HepG2 (cell line): ENCODE data around the gene ARFGAP1. TPM values are rescaled to one million over a fixed set of nuclear protein-coding genes. Genes with fewer than 3 reads are reported as not detected.
A peak's percentile ranks its signal among the peaks of the same experiment; 100 is the strongest.

Source experiments
- ATF6 ChIP-seq: sonication (generic); formaldehyde crosslinking; conservative IDR thresholded peaks from 2 replicates; pipeline ENCODE4 v1.4.0; 2020; ENCODE audit warnings: missing genetic modification reagents
- BRD4 ChIP-seq: sonication (generic); formaldehyde crosslinking; IDR thresholded peaks from 2 replicates; pipeline ENCODE4 v1.4.0; 2020; ENCODE audit warnings: missing genetic modification reagents
- HCFC1 ChIP-seq: fragments of 150-350 bp; IDR thresholded peaks from 2 replicates; pipeline ENCODE4 v1.6.1; 2014; ENCODE audit warnings: low read depth, low read length
- HDAC1 ChIP-seq: sonication (generic); formaldehyde crosslinking; IDR thresholded peaks from 2 replicates; pipeline ENCODE4 v1.5.1; 2020; ENCODE audit warnings: mild to moderate bottlenecking, missing genetic modification reagents
- JARID2 ChIP-seq: sonication (generic); formaldehyde crosslinking; IDR thresholded peaks from 2 replicates; pipeline ENCODE4 v1.8.1; 2023; ENCODE audit warnings: missing genetic modification reagents, inconsistent platforms; ENCODE audit not compliant: insufficient replicate concordance
- MEIS2 ChIP-seq: sonication (generic); formaldehyde crosslinking; IDR thresholded peaks from 2 replicates; pipeline ENCODE4 v1.9.0; 2021; ENCODE audit warnings: mild to moderate bottlenecking, missing genetic modification reagents
- MIER2 ChIP-seq: IDR thresholded peaks from 2 replicates; pipeline ENCODE4 v1.6.1; 2016; ENCODE audit warnings: missing biosample characterization, missing genetic modification reagents
- NFE2 ChIP-seq: sonication (generic); formaldehyde crosslinking; IDR thresholded peaks from 2 replicates; pipeline ENCODE4 v1.4.0; 2020; ENCODE audit warnings: missing genetic modification reagents
- PHF21A ChIP-seq: sonication (generic); formaldehyde crosslinking; IDR thresholded peaks from 2 replicates; pipeline ENCODE4 v1.5.0; 2020; ENCODE audit warnings: mild to moderate bottlenecking, missing genetic modification reagents
- RBAK ChIP-seq: sonication (generic); formaldehyde crosslinking; IDR thresholded peaks from 2 replicates; pipeline ENCODE4 v1.5.1; 2020; ENCODE audit warnings: mild to moderate bottlenecking, missing genetic modification reagents
- SMAD1 ChIP-seq: sonication (generic); formaldehyde crosslinking; IDR thresholded peaks from 2 replicates; pipeline ENCODE4 v1.4.0; 2020; ENCODE audit warnings: missing genetic modification reagents, low read depth, mild to moderate bottlenecking, borderline replicate concordance
- TFDP2 ChIP-seq: sonication (generic); formaldehyde crosslinking; IDR thresholded peaks from 2 replicates; pipeline ENCODE4 v1.4.0; 2020; ENCODE audit warnings: missing genetic modification reagents
- YY1 ChIP-seq: IDR thresholded peaks from 2 replicates; pipeline ENCODE4 v1.6.1; 2011; ENCODE audit warnings: low read length, low read depth, moderate library complexity, mild to moderate bottlenecking; ENCODE audit not compliant: insufficient read depth, insufficient replicate concordance
- ZHX1 ChIP-seq: sonication (generic); formaldehyde crosslinking; IDR thresholded peaks from 2 replicates; pipeline ENCODE4 v1.8.1; 2022; ENCODE audit warnings: low read depth, mild to moderate bottlenecking, missing genetic modification reagents
- ZNF124 ChIP-seq: sonication (generic); formaldehyde crosslinking; IDR thresholded peaks from 2 replicates; pipeline ENCODE4 v1.4.0; 2020; ENCODE audit warnings: missing genetic modification reagents
- ZNF557 ChIP-seq: sonication (generic); formaldehyde crosslinking; IDR thresholded peaks from 2 replicates; pipeline ENCODE4 v1.4.0; 2020; ENCODE audit warnings: missing genetic modification reagents
- ZNF580 ChIP-seq: IDR thresholded peaks from 2 replicates; pipeline ENCODE4 v1.6.1; 2016; ENCODE audit warnings: low read depth, borderline replicate concordance
- ZNF687 ChIP-seq: sonication (generic); formaldehyde crosslinking; IDR thresholded peaks from 2 replicates; pipeline ENCODE4 v1.5.1; 2020; ENCODE audit warnings: mild to moderate bottlenecking, missing genetic modification reagents, moderate library complexity
- polyA plus RNA-seq, 8 experiments: library from polyadenylated mRNA; depleted of rRNA in 3 of 8; stranded (reverse) in 7 of 8; unstranded in 1 of 8; fragments of >200 nt; fragmentation: Illumina TruSeq in 4 of 8; extraction: Trizol in 4 of 8; gene quantifications; 2 replicates each; pipeline versions ENCODE4 v1.2.1 to v1.2.3, GENCODE V29; 2011 to 2016; ENCODE audit warnings: low read depth in 4 of 8, missing spikeins in 1 of 8, mixed read lengths in 1 of 8; ENCODE audit not compliant: insufficient read depth in 1 of 8
- total RNA-seq, 5 experiments: library from RNA; depleted of rRNA; stranded (reverse); fragments of >200 nt; fragmentation: Illumina TruSeq; extraction: Trizol; gene quantifications; 2 replicates each; pipeline ENCODE4 v1.2.3, GENCODE V29; 2016; ENCODE audit warnings: low read depth in 1 of 5

ARFGAP1 gene
- total and polyA plus RNA-seq, 2 of the 13 experiments (the other 11 are each of a cell fraction or from before 2014, with no cell fraction given) = 132 TPM

- TF ChIP-seq ZNF124 (CRISPR knock-in tag) (peak; percentile 83; the same call in 1 of the 2 replicates), RBAK (CRISPR knock-in tag) (no peak), NFE2 (CRISPR knock-in tag) (no peak), SMAD1 (CRISPR knock-in tag) (peak; percentile 57; the same call in 1 of the 2 replicates), ZNF557 (CRISPR knock-in tag) (no peak), ZHX1 (CRISPR knock-in tag) (peak; percentile 88), MIER2 (CRISPR knock-in tag) (peak; percentile 34; the same call in 1 of the 2 replicates), HDAC1 (CRISPR knock-in tag) (peak; percentile 96), ATF6 (no peak), MEIS2 (peak; percentile 91), ZNF687 (CRISPR knock-in tag) (peak; percentile 80), HCFC1 (peak; percentile 67), PHF21A (CRISPR knock-in tag) (0 out of 2 replicates have a peak, but pooled peaks have one; percentile 12), JARID2 (CRISPR knock-in tag) (peak; percentile 85), TFDP2 (CRISPR knock-in tag) (peak; percentile 84), ZNF580 (no peak; the same call in 1 of the 2 replicates), YY1 (peak; percentile 85), BRD4 (CRISPR knock-in tag) (peak; percentile 91; the same call in 1 of the 2 replicates)
These were observed at the start of gene ARFGAP1 (continued) for GRCh38 chr20:63272105-63273058.
